DOHH2 (cell line): ENCODE data around the gene TUSC2.

ENCODE experiments used
- EZH2phosphoT487 ChIP-seq: fragments of 200-600 bp; sonication (generic); IDR thresholded peaks from 2 replicates; pipeline ENCODE4 v1.6.1; 2017; ENCODE audit warnings: borderline replicate concordance, mild to moderate bottlenecking, antibody characterized with exemption, low read length, moderate library complexity, mixed read lengths
- TF ChIP-seq, protein P1 (sequence below): fragments of 200-600 bp; sonication (generic); IDR thresholded peaks from one replicate; pipeline ENCODE4 v1.5.1; 2014; ENCODE audit warnings: antibody characterized with exemption, mild to moderate bottlenecking, low read depth, low read length; ENCODE audit not compliant: poor library complexity, severe bottlenecking

DNA sequence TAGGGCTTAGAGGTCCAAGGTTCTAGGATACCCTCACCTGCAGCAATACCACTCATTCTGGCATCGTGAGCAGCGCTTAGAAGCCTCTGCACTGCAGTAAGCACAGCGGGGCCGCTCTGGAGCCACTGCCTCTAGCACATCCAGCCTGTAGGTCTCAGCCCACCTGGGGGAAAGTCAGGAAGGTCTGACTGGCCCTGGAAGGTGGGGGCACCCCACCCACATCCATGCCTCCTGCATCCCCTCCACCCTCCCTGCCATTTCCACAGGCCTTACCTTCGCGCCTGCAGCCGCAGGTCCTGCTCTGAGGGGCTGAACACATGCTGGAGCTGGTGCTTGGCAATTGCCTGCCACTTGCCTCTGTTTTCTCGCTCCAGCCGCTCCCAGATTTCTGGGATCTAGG, 13.5 kb upstream of the TUSC2 start:
- TF ChIP-seq, protein P1, sequence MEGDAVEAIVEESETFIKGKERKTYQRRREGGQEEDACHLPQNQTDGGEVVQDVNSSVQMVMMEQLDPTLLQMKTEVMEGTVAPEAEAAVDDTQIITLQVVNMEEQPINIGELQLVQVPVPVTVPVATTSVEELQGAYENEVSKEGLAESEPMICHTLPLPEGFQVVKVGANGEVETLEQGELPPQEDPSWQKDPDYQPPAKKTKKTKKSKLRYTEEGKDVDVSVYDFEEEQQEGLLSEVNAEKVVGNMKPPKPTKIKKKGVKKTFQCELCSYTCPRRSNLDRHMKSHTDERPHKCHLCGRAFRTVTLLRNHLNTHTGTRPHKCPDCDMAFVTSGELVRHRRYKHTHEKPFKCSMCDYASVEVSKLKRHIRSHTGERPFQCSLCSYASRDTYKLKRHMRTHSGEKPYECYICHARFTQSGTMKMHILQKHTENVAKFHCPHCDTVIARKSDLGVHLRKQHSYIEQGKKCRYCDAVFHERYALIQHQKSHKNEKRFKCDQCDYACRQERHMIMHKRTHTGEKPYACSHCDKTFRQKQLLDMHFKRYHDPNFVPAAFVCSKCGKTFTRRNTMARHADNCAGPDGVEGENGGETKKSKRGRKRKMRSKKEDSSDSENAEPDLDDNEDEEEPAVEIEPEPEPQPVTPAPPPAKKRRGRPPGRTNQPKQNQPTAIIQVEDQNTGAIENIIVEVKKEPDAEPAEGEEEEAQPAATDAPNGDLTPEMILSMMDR, result no peak
- TF ChIP-seq EZH2phosphoT487, result no peak
